Breast epithelium (tissue), 4 donors: ENCODE data around the gene SPATA3. TPM values are rescaled to one million over a fixed set of nuclear protein-coding genes. Genes with fewer than 3 reads are reported as not detected.

Experiments used
- DNase-seq, 2 donors: peaks; one replicate each; pipeline ENCODE4 v3.0.0-alpha.2; 2019; ENCODE audit warnings: low spot score in 2 of 2
- H3K27ac ChIP-seq, 2 donors: fragments of 200-600 bp; sonication (generic) in 1 of 2; one replicate each; pipeline ENCODE4 v1.5.1; 2016 to 2019; ENCODE audit warnings: mild to moderate bottlenecking in 1 of 2
- H3K27me3 ChIP-seq, 2 donors: fragments of 200-600 bp; sonication (generic) in 1 of 2; one replicate each; pipeline versions ENCODE4 v1.5.1 to v1.6.0; 2017 to 2019; ENCODE audit warnings: control low read depth in 1 of 2, mild to moderate bottlenecking in 1 of 2
- H3K36me3 ChIP-seq: fragments of 200-600 bp; one replicate; pipeline ENCODE4 v1.5.1; 2019
- H3K4me1 ChIP-seq, 2 donors: fragments of 200-600 bp; sonication (generic); one replicate each; pipeline ENCODE4 v1.5.1; 2016 to 2019; ENCODE audit warnings: control low read depth in 1 of 2
- H3K4me3 ChIP-seq, 3 donors: fragments of 200-600 bp; sonication (generic); 1 replicate in 2 of 3; 2 replicates in 1 of 3; pipeline ENCODE4 v1.5.1; 2016 to 2019; ENCODE audit warnings: mild to moderate bottlenecking in 3 of 3, moderate library complexity in 2 of 3
- H3K9me3 ChIP-seq, 2 donors: fragments of 200-600 bp; sonication (generic) in 1 of 2; one replicate each; pipeline ENCODE4 v1.5.1; 2016 to 2019; ENCODE audit warnings: control low read depth in 1 of 2
- CTCF ChIP-seq, 3 donors: fragments of 450-650 bp; IDR thresholded peaks; one replicate each; pipeline ENCODE4 v1.5.1; 2016 to 2017; ENCODE audit warnings: antibody characterized with exemption in 3 of 3, mild to moderate bottlenecking in 3 of 3, moderate library complexity in 3 of 3
- POLR2A ChIP-seq: fragments of 450-650 bp; IDR thresholded peaks from one replicate; pipeline ENCODE4 v1.6.1; 2016; ENCODE audit warnings: antibody characterized with exemption, mild to moderate bottlenecking, moderate library complexity
- POLR2AphosphoS5 ChIP-seq, 3 donors: sonication (generic); formaldehyde crosslinking; IDR thresholded peaks; one replicate each; pipeline ENCODE4 v1.6.1; 2017; ENCODE audit warnings: antibody characterized with exemption in 3 of 3
- intact Hi-C: fragments of 100-400 bp; cut with DNase I; formaldehyde crosslinking; loops from one replicate; pipeline ENCODE4 v1.15.1; 2023; ENCODE audit warnings: low total_unique reads
- total RNA-seq, 3 donors: library from RNA; depleted of rRNA; stranded (reverse); fragments of >200 nt; gene quantifications; one replicate each; pipeline ENCODE4 v1.1.0, GENCODE V29; 2016

Gene SPATA3
- total RNA-seq, 3 donors from 2014 or later = not detected

- no peak for TF ChIP-seq POLR2AphosphoS5 (IDR thresholded peaks at IDR 0.05)
- no peak for TF ChIP-seq POLR2A
- TF ChIP-seq CTCF (IDR thresholded peaks at IDR 0.05) = no peak
- intact Hi-C loops = no loop called here
- no peak overlapping the region for H3K4me3 ChIP-seq
- no peaks in the 10 kb centered on the region for H3K9me3 ChIP-seq
- H3K36me3 ChIP-seq = no peaks in the 10 kb centered on the region
- H3K27me3 ChIP-seq = no peaks in the 10 kb centered on the region
- no peak overlapping the region for H3K27ac ChIP-seq
- H3K4me1 ChIP-seq = no peaks in the 10 kb centered on the region
- DNase-seq = no peak
Measured at GRCh38 chr2:231013820-231014219, 17.9 kb downstream of the SPATA3 start.

- H3K36me3 ChIP-seq = no peaks in the 10 kb centered on the region
- H3K9me3 ChIP-seq = no peaks in the 10 kb centered on the region
- TF ChIP-seq CTCF (IDR thresholded peaks at IDR 0.05) (no peak), POLR2AphosphoS5 (IDR thresholded peaks at IDR 0.05) (no peak), POLR2A (no peak)
- H3K27me3 ChIP-seq = no peaks in the 10 kb centered on the region
- H3K4me1 ChIP-seq = no peaks in the 10 kb centered on the region
- DNase-seq = no peak
- intact Hi-C loops = no loop called here
- H3K4me3 ChIP-seq = no peak overlapping the region
- H3K27ac ChIP-seq = no peak overlapping the region
Measured at GRCh38 chr2:231015478-231015877, 19.6 kb downstream of the SPATA3 start.

GRCh38 chr2:231015926-231016325 is 20.0 kb downstream of the SPATA3 start:
- Histone ChIP-seq H3K27me3 (no peaks in the 10 kb centered on the region), H3K4me1 (no peaks in the 10 kb centered on the region), H3K4me3 (no peak overlapping the region), H3K27ac (no peak overlapping the region), H3K36me3 (no peaks in the 10 kb centered on the region), H3K9me3 (no peaks in the 10 kb centered on the region)
- no peak for DNase-seq
- TF ChIP-seq CTCF (IDR thresholded peaks at IDR 0.05) = no peak
- no peak for TF ChIP-seq POLR2A
- no peak for TF ChIP-seq POLR2AphosphoS5 (IDR thresholded peaks at IDR 0.05)
- intact Hi-C loops = no loop called here

- no peak for TF ChIP-seq POLR2AphosphoS5 (IDR thresholded peaks at IDR 0.05)
- TF ChIP-seq CTCF (IDR thresholded peaks at IDR 0.05) = no peak
- no peak for TF ChIP-seq POLR2A
- no peak overlapping the region for H3K4me3 ChIP-seq
- H3K27ac ChIP-seq = no peak overlapping the region
- no peaks in the 10 kb centered on the region for H3K9me3 ChIP-seq
- H3K4me1 ChIP-seq = no peaks in the 10 kb centered on the region
- H3K27me3 ChIP-seq = no peaks in the 10 kb centered on the region
- no peak for DNase-seq
- H3K36me3 ChIP-seq = no peaks in the 10 kb centered on the region
- intact Hi-C loops = no loop called here
Measured at GRCh38 chr2:231016566-231017230, 20.8 kb downstream of the SPATA3 start.

GRCh38 chr2:231017231-231017598 is 21.3 kb downstream of the SPATA3 start:
- no peaks in the 10 kb centered on the region for H3K36me3 ChIP-seq
- H3K9me3 ChIP-seq = no peaks in the 10 kb centered on the region
- H3K4me3 ChIP-seq = no peak overlapping the region
- H3K27ac ChIP-seq = no peak overlapping the region
- DNase-seq = no peak
- TF ChIP-seq POLR2AphosphoS5 (IDR thresholded peaks at IDR 0.05) = no peak
- no peak for TF ChIP-seq CTCF (IDR thresholded peaks at IDR 0.05)
- no peak for TF ChIP-seq POLR2A
- no peaks in the 10 kb centered on the region for H3K27me3 ChIP-seq
- intact Hi-C loops = no loop called here
- no peaks in the 10 kb centered on the region for H3K4me1 ChIP-seq
